Upper lobe of left lung (tissue), 6 donors: ENCODE results near the gene QDPR. TPM values are rescaled to one million over a fixed set of nuclear protein-coding genes. Genes with fewer than 3 reads are reported as not detected.

Source experiments
- ATAC-seq, 2 donors: fragments of 200-7000 bp; cut with Tn5 transposase; one replicate each; pipeline ENCODE4 v1.9.1; 2022; ENCODE audit warnings: mild to moderate bottlenecking in 2 of 2, moderate library complexity in 2 of 2; ENCODE audit not compliant: low FRiP score in 2 of 2
- DNase-seq, 2 donors: peaks; one replicate each; pipeline ENCODE4 v3.0.0-alpha.2; 2019 to 2020
- H3K27ac ChIP-seq, 4 donors: fragments of 200-600 bp; sonication (generic); one replicate each; pipeline ENCODE4 v1.5.1; 2016 to 2019
- H3K27me3 ChIP-seq, 4 donors: fragments of 200-600 bp; sonication (generic); one replicate each; pipeline ENCODE4 v1.5.1; 2017 to 2019
- H3K36me3 ChIP-seq, 4 donors: fragments of 200-600 bp; sonication (generic); one replicate each; pipeline ENCODE4 v1.5.1; 2016 to 2019
- H3K4me1 ChIP-seq, 4 donors: fragments of 200-600 bp; sonication (generic); one replicate each; pipeline ENCODE4 v1.5.1; 2018 to 2019
- H3K4me3 ChIP-seq, 4 donors: fragments of 200-600 bp; sonication (generic); one replicate each; pipeline ENCODE4 v1.5.1; 2017 to 2019; ENCODE audit warnings: mild to moderate bottlenecking in 2 of 4, moderate library complexity in 1 of 4
- H3K9me3 ChIP-seq, 4 donors: fragments of 200-600 bp; sonication (generic); one replicate each; pipeline ENCODE4 v1.5.1; 2018 to 2019
- CTCF ChIP-seq, 6 experiments: fragments of 450-650 bp in 4 of 6; fragments of 200-600 bp in 2 of 6; sonication (generic) in 2 of 6; IDR thresholded peaks; one replicate each; pipeline ENCODE4 v1.5.1; 2016 to 2019; ENCODE audit warnings: antibody characterized with exemption in 6 of 6
- EP300 ChIP-seq, 4 donors: sonication (generic); formaldehyde crosslinking; IDR thresholded peaks; one replicate each; pipeline ENCODE4 v1.5.1; 2017; ENCODE audit warnings: antibody characterized with exemption in 4 of 4, control low read depth in 2 of 4
- POLR2A ChIP-seq, 4 donors: fragments of 450-650 bp; IDR thresholded peaks; one replicate each; pipeline ENCODE4 v1.5.1; 2016 to 2017; ENCODE audit warnings: antibody characterized with exemption in 4 of 4, mild to moderate bottlenecking in 2 of 4
- POLR2AphosphoS5 ChIP-seq, 2 donors: sonication (generic); formaldehyde crosslinking; IDR thresholded peaks; one replicate each; pipeline ENCODE4 v1.5.1; 2017; ENCODE audit warnings: antibody characterized with exemption in 2 of 2
- WGBS, 2 donors: methylation state at CpG; one replicate each; pipeline ENCODE4 v1.1.5; 2017 to 2018; 5-methylcytosine and 5-hydroxymethylcytosine counted together
- total RNA-seq, 6 donors: library from RNA; depleted of rRNA in 4 of 6; stranded (reverse); fragments of >200 nt in 4 of 6; gene quantifications; one replicate each; pipeline versions ENCODE4 v1.1.0 to v1.2.1, GENCODE V29; 2016 to 2021
- donor health status: DM: no; HTN: no; CAD: no; lungs with moderate emphysema.
- donor health status: DM: no; HTN: yes; CAD: no; lungs with severe emphysema.

Gene QDPR
- total RNA-seq, 6 donors from 2014 or later = 16.3 to 48.4 (median 22.7) TPM

DNA sequence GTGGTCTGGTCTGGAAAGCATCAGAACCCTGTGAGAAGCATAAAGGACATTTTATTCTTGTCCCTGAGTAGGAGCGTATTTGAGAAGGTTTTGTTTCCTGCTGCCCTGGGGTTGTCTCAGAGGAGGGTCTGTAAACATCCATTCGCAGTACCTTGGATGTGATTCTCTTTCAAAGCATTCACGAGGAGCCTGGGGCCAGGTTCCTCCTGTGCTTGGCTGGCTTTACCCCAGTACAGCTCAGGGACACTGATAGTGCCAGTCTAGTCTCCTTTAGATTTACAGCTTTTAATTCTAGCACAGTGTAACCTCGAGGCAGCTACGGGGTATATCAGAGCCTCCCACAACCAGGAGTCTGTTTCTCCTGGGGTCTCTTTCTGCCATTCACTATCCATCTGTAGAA is 5.8 kb upstream of the QDPR start:
- 53 to 61% methylated on average over 5 of the region's 5 CpGs for WGBS, 2 donors
- H3K9me3 ChIP-seq = no peaks in the 10 kb centered on the region
- peaks cover under 1 to 16% (median 11%) of the 10 kb centered on the region in 4 donors for H3K4me1 ChIP-seq
- TF ChIP-seq CTCF (IDR thresholded peaks at IDR 0.05) (no peak), POLR2A (IDR thresholded peaks at IDR 0.05) (no peak), EP300 (IDR thresholded peaks at IDR 0.05) (no peak), POLR2AphosphoS5 (IDR thresholded peaks at IDR 0.05) (no peak)
- no peaks in the 10 kb centered on the region for H3K36me3 ChIP-seq
- DNase-seq (no peak), ATAC-seq (no peak)
- H3K27me3 ChIP-seq = no peaks in the 10 kb centered on the region
- no peak overlapping the region for H3K4me3 ChIP-seq
- no peak overlapping the region for H3K27ac ChIP-seq

GRCh38 chr4:17516980-17517379 is 5.1 kb upstream of the QDPR start:
- TF ChIP-seq POLR2AphosphoS5 (IDR thresholded peaks at IDR 0.05) = no peak
- no peak for TF ChIP-seq CTCF (IDR thresholded peaks at IDR 0.05)
- TF ChIP-seq EP300 (IDR thresholded peaks at IDR 0.05) = no peak
- no peak for TF ChIP-seq POLR2A (IDR thresholded peaks at IDR 0.05)
- ATAC-seq (no peak), DNase-seq (no peak)
- Histone ChIP-seq H3K27ac (no peak overlapping the region), H3K9me3 (no peaks in the 10 kb centered on the region), H3K4me1 (peaks cover 5 to 22% (median 16%) of the 10 kb centered on the region in 4 donors), H3K27me3 (no peaks in the 10 kb centered on the region), H3K4me3 (no peak overlapping the region), H3K36me3 (no peaks in the 10 kb centered on the region)
- 81 to 93% methylated on average over 1 of the region's 1 CpG for WGBS, 2 donors

GRCh38 chr4:17515445-17516407 is 3.8 kb upstream of the QDPR start:
- H3K27ac ChIP-seq = no peak overlapping the region
- TF ChIP-seq POLR2A (IDR thresholded peaks at IDR 0.05) (no peak), CTCF (IDR thresholded peaks at IDR 0.05) (no peak), EP300 (IDR thresholded peaks at IDR 0.05) (no peak), POLR2AphosphoS5 (IDR thresholded peaks at IDR 0.05) (no peak)
- ATAC-seq (no peak), DNase-seq (no peak)
- no peak overlapping the region for H3K4me3 ChIP-seq
- no peaks in the 10 kb centered on the region for H3K27me3 ChIP-seq
- H3K36me3 ChIP-seq = no peaks in the 10 kb centered on the region
- H3K9me3 ChIP-seq = no peaks in the 10 kb centered on the region
- peaks cover 10 to 31% (median 21%) of the 10 kb centered on the region in 4 donors for H3K4me1 ChIP-seq
- WGBS, 2 donors = 52 to 59% methylated on average over 9 to 14 of the region's 14 CpGs

DNA sequence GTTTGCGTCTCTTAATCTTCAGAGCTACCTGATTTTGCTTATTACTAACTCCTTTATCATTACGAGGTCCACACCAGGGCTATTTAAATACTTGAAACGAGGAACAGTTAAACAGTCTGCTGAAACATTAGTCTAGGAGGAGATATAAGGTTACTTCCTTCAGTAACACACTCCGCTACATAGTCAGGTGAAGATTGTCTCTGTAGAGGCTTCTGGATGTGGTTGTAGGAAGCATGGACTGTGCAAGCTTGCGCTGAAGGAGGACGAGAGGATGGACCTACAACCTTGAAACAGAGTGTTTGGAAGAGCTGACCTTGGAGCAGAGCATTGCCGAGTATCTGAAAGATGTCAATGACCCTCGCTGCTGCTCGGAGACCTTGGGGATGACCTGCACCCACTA is 3.0 kb upstream of the QDPR start, which contains the start of gene CLRN2:
CLRN2 (plus strand) TSS at position 301 of the 400 bp plus-strand sequence. CDS start 102 bp downstream, outside the sequence.
- no peak within 1 kb of the TSS for H3K4me3 ChIP-seq

More for the DNA sequence above, 3.0 kb upstream of the QDPR start, which contains the start of gene CLRN2:
- WGBS, 2 donors = 64 to 68% methylated on average over 9 of the region's 9 CpGs
- ATAC-seq (no peak), DNase-seq (no peak)
- Histone ChIP-seq H3K4me1 (peaks cover 14 to 40% (median 28%) of the 10 kb centered on the region in 4 donors), H3K27ac (no peak within 1 kb of the TSS), H3K27me3 (no peaks in the 10 kb centered on the region), H3K9me3 (no peaks in the 10 kb centered on the region), H3K36me3 (no peaks in the 10 kb centered on the region)
- TF ChIP-seq POLR2A (IDR thresholded peaks at IDR 0.05) = no peak
- no peak for TF ChIP-seq CTCF (IDR thresholded peaks at IDR 0.05)
- no peak for TF ChIP-seq EP300 (IDR thresholded peaks at IDR 0.05)
- TF ChIP-seq POLR2AphosphoS5 (IDR thresholded peaks at IDR 0.05) = no peak
